SU-DHL-6 (cell line): ENCODE data around the gene PLCH1.

Source experiments
- H2AFZ ChIP-seq: fragments of 200-600 bp; sonication (generic); 2 replicates; pipeline ENCODE4 v1.6.1; 2014; ENCODE audit warnings: low read depth, mild to moderate bottlenecking, moderate library complexity, mixed read lengths, antibody characterized with exemption, low read length; ENCODE audit not compliant: severe bottlenecking
- H3F3A ChIP-seq: fragments of 200-600 bp; shearing (Covaris generic); 2 replicates; pipeline ENCODE4 v1.6.0; 2016; ENCODE audit warnings: antibody characterized with exemption, mild to moderate bottlenecking; ENCODE audit not compliant: insufficient read depth
- H3K27ac ChIP-seq: fragments of 200-600 bp; sonication (generic); 2 replicates; pipeline ENCODE4 v1.5.1; 2016; ENCODE audit warnings: low read depth, mild to moderate bottlenecking, low read length, moderate library complexity, mixed read lengths
- H3K27me3 ChIP-seq: fragments of 200-600 bp; sonication (generic), shearing (Covaris generic); 2 replicates; pipeline ENCODE4 v1.6.0; 2014; ENCODE audit warnings: mild to moderate bottlenecking, low read length
- H3K36me3 ChIP-seq: fragments of 200-600 bp; sonication (generic); 2 replicates; pipeline ENCODE4 v1.6.1; 2014; ENCODE audit warnings: mild to moderate bottlenecking, low read length, mixed read lengths
- H3K4me2 ChIP-seq: fragments of 300-600, 200-600 bp; shearing (Covaris generic), sonication (generic); 2 replicates; pipeline ENCODE4 v1.6.0; 2014; ENCODE audit warnings: low read length, low read depth, mild to moderate bottlenecking; ENCODE audit not compliant: poor library complexity, severe bottlenecking
- H3K4me3 ChIP-seq: fragments of 200-600 bp; sonication (generic); 2 replicates; pipeline ENCODE4 v1.5.1; 2014; ENCODE audit warnings: antibody characterized with exemption, low read length, mild to moderate bottlenecking, mixed read lengths; ENCODE audit not compliant: insufficient read depth, poor library complexity, severe bottlenecking
- H3K79me2 ChIP-seq: fragments of 200-600 bp; sonication (generic); 2 replicates; pipeline ENCODE4 v1.6.1; 2014; ENCODE audit warnings: mild to moderate bottlenecking, low read length, moderate library complexity; ENCODE audit not compliant: insufficient read depth
- H3K9ac ChIP-seq: fragments of 200-600 bp; sonication (generic); 2 replicates; pipeline ENCODE4 v1.7.0; 2014; ENCODE audit warnings: mild to moderate bottlenecking, low read length
- H3K9me2 ChIP-seq: fragments of 200-600 bp; sonication (generic); replicated peaks from 2 replicates; pipeline ENCODE4 v1.6.1; 2014; ENCODE audit warnings: low read length; ENCODE audit not compliant: insufficient read depth
- H3K9me3 ChIP-seq: fragments of 200-600 bp; sonication (generic); 2 replicates; pipeline ENCODE4 v1.6.1; 2014; ENCODE audit warnings: low read length, mixed read lengths; ENCODE audit not compliant: insufficient read depth
- H4K20me1 ChIP-seq: fragments of 200-600 bp; sonication (generic); 2 replicates; pipeline ENCODE4 v1.6.1; 2014; ENCODE audit warnings: low read depth, mild to moderate bottlenecking, antibody characterized with exemption, low read length, moderate library complexity, mixed read lengths
- EZH2phosphoT487 ChIP-seq: fragments of 200-600 bp; sonication (generic), shearing (Covaris generic); conservative IDR thresholded peaks from 2 replicates; pipeline ENCODE4 v1.6.1; 2018; ENCODE audit warnings: mild to moderate bottlenecking, antibody characterized with exemption, low read length, moderate library complexity, mixed read lengths
- TF ChIP-seq, protein P1 (sequence below): fragments of 200-600 bp; sonication (generic); IDR thresholded peaks from one replicate; pipeline ENCODE4 v1.5.1; 2017; ENCODE audit warnings: antibody characterized with exemption, mild to moderate bottlenecking, low read length, moderate library complexity; ENCODE audit not compliant: insufficient read depth, poor library complexity, severe bottlenecking

The PLCH1 gene

DNA sequence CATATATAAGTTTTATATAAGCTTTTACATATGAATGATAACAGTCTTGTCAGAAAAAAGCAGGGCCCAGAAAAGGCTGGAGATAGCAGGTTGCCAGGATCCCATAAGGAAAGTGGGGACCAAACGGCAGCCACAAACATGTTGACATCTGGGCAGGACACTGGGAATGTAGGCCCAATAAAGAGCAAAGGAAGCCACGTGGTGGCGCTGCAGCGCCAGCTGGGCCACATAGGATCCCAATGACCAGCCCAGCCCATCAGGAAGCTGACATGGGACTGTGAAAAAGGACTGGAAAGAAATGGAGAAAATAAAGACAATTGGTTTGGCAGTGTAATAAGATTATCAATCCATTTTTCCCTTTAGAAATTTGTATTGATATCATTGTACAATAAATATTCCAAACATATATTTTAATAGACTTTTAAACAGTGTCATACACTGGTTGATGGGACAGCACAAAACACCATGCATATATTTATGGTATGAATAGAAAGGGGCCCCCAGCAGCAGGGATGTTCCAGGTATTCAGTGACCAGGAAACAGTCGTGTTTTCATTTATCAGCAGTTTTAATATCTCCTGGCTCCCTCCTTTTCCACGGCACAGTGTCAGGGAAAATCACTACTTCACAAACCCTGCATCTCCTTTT, 362.4 kb downstream of the PLCH1 start:
- H3K9me2 ChIP-seq, result no peaks in the 10 kb centered on the region
- no peak overlapping the region for H3K4me3 ChIP-seq
- no peak overlapping the region for H2AFZ ChIP-seq
- no peaks in the 10 kb centered on the region for H4K20me1 ChIP-seq
- TF ChIP-seq, protein P1, sequence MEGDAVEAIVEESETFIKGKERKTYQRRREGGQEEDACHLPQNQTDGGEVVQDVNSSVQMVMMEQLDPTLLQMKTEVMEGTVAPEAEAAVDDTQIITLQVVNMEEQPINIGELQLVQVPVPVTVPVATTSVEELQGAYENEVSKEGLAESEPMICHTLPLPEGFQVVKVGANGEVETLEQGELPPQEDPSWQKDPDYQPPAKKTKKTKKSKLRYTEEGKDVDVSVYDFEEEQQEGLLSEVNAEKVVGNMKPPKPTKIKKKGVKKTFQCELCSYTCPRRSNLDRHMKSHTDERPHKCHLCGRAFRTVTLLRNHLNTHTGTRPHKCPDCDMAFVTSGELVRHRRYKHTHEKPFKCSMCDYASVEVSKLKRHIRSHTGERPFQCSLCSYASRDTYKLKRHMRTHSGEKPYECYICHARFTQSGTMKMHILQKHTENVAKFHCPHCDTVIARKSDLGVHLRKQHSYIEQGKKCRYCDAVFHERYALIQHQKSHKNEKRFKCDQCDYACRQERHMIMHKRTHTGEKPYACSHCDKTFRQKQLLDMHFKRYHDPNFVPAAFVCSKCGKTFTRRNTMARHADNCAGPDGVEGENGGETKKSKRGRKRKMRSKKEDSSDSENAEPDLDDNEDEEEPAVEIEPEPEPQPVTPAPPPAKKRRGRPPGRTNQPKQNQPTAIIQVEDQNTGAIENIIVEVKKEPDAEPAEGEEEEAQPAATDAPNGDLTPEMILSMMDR, result peak; percentile 48
- no peak for TF ChIP-seq EZH2phosphoT487
- H3K4me2 ChIP-seq, result no peak overlapping the region
- H3K9ac ChIP-seq, result no peak overlapping the region
- H3K27ac ChIP-seq, result no peak overlapping the region
- H3K36me3 ChIP-seq, result no peaks in the 10 kb centered on the region
- H3K27me3 ChIP-seq, result no peaks in the 10 kb centered on the region
- H3K79me2 ChIP-seq, result no peaks in the 10 kb centered on the region
- no peaks in the 10 kb centered on the region for H3F3A ChIP-seq
- H3K9me3 ChIP-seq, result no peaks in the 10 kb centered on the region

GRCh38 chr3:155377847-155378246, 367.0 kb downstream of the PLCH1 start:
- H3K27ac ChIP-seq, result no peak overlapping the region
- H3K9me3 ChIP-seq, result no peaks in the 10 kb centered on the region
- no peak for TF ChIP-seq EZH2phosphoT487
- TF ChIP-seq, protein P1, result no peak
- no peak overlapping the region for H3K4me2 ChIP-seq
- H3K79me2 ChIP-seq, result no peaks in the 10 kb centered on the region
- no peaks in the 10 kb centered on the region for H3K27me3 ChIP-seq
- no peak overlapping the region for H3K4me3 ChIP-seq
- H3F3A ChIP-seq, result no peaks in the 10 kb centered on the region
- no peaks in the 10 kb centered on the region for H3K9me2 ChIP-seq
- no peak overlapping the region for H2AFZ ChIP-seq
- no peak overlapping the region for H3K9ac ChIP-seq
- H4K20me1 ChIP-seq, result no peaks in the 10 kb centered on the region
- H3K36me3 ChIP-seq, result no peaks in the 10 kb centered on the region

- H3K27ac ChIP-seq, result no peak overlapping the region
These were observed 367.8 kb downstream of the PLCH1 start for GRCh38 chr3:155377071-155377470.

More at GRCh38 chr3:155377071-155377470, 367.8 kb downstream of the PLCH1 start:
- no peaks in the 10 kb centered on the region for H3K9me2 ChIP-seq
- no peak overlapping the region for H3K4me2 ChIP-seq
- no peak overlapping the region for H3K9ac ChIP-seq
- TF ChIP-seq, protein P1, result no peak
- TF ChIP-seq EZH2phosphoT487, result no peak
- H3K79me2 ChIP-seq, result no peaks in the 10 kb centered on the region
- no peaks in the 10 kb centered on the region for H3K36me3 ChIP-seq
- H3K4me3 ChIP-seq, result no peak overlapping the region
- H4K20me1 ChIP-seq, result no peaks in the 10 kb centered on the region
- no peaks in the 10 kb centered on the region for H3K27me3 ChIP-seq
- H3F3A ChIP-seq, result no peaks in the 10 kb centered on the region
- H3K9me3 ChIP-seq, result no peaks in the 10 kb centered on the region
- no peak overlapping the region for H2AFZ ChIP-seq
